GM19023 (cell line): ENCODE measurements around the gene SH3RF3.
"Not testable (repeated sequence)": the region's sequence is repeated elsewhere in the genome, so short reads cannot be mapped to it uniquely, and the experiment has no call there.

ENCODE experiments used
- ATAC-seq: cut with Tn5 transposase; IDR thresholded peaks from one replicate; pipeline ENCODE4 v1.9.1; 2021; ENCODE audit warnings: mild to moderate bottlenecking, moderate library complexity; ENCODE audit not compliant: unreplicated experiment

The SH3RF3 gene

GRCh38 chr2:109155553-109156451 is 26.8 kb downstream of the SH3RF3 start:
- no peak for ATAC-seq

- ATAC-seq, result no peak
Observed at GRCh38 chr2:109157563-109158105, 28.6 kb downstream of the SH3RF3 start.

- no peak for ATAC-seq
Observed at GRCh38 chr2:109158237-109158636, 29.2 kb downstream of the SH3RF3 start.

- no peak for ATAC-seq
Observed at GRCh38 chr2:109159096-109159495, 30.1 kb downstream of the SH3RF3 start.

- no peak for ATAC-seq
Observed at GRCh38 chr2:109160714-109161440, 31.9 kb downstream of the SH3RF3 start.

- ATAC-seq, result not testable (repeated sequence)
Observed at GRCh38 chr2:109162367-109162766, 33.4 kb downstream of the SH3RF3 start.

GRCh38 chr2:109162999-109163398 is 34.0 kb downstream of the SH3RF3 start:
- ATAC-seq, result no peak

- ATAC-seq, result no peak
Observed at GRCh38 chr2:109164311-109164710, 35.3 kb downstream of the SH3RF3 start.

- no peak for ATAC-seq
Observed at GRCh38 chr2:109164739-109165221, 35.8 kb downstream of the SH3RF3 start.

GRCh38 chr2:109166811-109167210 is 37.8 kb downstream of the SH3RF3 start:
- no peak for ATAC-seq

- ATAC-seq, result no peak
Observed at GRCh38 chr2:109168086-109168485, 39.1 kb downstream of the SH3RF3 start.

GRCh38 chr2:109168716-109169115 is 39.7 kb downstream of the SH3RF3 start:
- no peak for ATAC-seq

- ATAC-seq, result no peak
Observed at GRCh38 chr2:109170645-109171044, 41.6 kb downstream of the SH3RF3 start.

- ATAC-seq, result no peak
Observed at GRCh38 chr2:109171444-109172334, 42.7 kb downstream of the SH3RF3 start.

- no peak for ATAC-seq
Observed at GRCh38 chr2:109172556-109173105, 43.6 kb downstream of the SH3RF3 start.

GRCh38 chr2:109173311-109174171 is 44.5 kb downstream of the SH3RF3 start:
- ATAC-seq, result no peak

- ATAC-seq, result no peak
Observed at GRCh38 chr2:109174214-109174613, 45.2 kb downstream of the SH3RF3 start.

GRCh38 chr2:109174626-109175349 is 45.8 kb downstream of the SH3RF3 start:
- no peak for ATAC-seq

- ATAC-seq, result no peak
Observed at GRCh38 chr2:109175350-109175678, 46.3 kb downstream of the SH3RF3 start.
